HFF-Myc (cell line): ENCODE measurements around the gene SLX4.

Experiments used
- DNase-seq: peaks from one replicate; pipeline ENCODE4 v3.0.0-alpha.2; 2011; ENCODE audit warnings: low read depth; ENCODE audit errors: extremely low read depth
- H3K4me3 ChIP-seq: replicated peaks from 2 replicates; pipeline ENCODE4 v1.5.1; 2011; ENCODE audit warnings: low read depth, mild to moderate bottlenecking, control low read depth, low read length
- CTCF ChIP-seq: IDR thresholded peaks from 2 replicates; pipeline ENCODE4 v1.5.1; 2012; ENCODE audit warnings: mild to moderate bottlenecking, low read depth, low read length, control low read depth; ENCODE audit errors: missing control alignments

The SLX4 gene

DNA sequence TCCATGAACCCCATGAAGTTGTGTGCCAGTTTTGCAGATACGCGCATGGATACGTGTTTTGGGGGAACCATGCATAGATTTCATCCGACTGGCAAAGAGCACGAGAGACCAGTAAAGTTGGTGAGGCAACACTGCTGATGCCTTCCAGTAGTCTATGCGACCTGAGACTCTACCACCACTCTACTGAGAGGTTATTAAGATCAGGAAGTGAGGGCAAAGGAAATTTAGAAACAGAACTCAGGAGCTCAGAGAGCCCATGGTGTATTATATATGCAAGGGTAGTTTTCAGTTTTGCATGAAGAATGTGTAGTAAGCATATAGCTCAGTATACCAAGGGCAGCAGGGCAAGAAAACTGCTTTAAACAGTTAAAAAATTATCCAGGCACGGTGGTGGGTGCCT lies 4.2 kb downstream of the SLX4 start:
- no peak for DNase-seq
- H3K4me3 ChIP-seq = no peak overlapping the region
- TF ChIP-seq CTCF = no peak

DNA sequence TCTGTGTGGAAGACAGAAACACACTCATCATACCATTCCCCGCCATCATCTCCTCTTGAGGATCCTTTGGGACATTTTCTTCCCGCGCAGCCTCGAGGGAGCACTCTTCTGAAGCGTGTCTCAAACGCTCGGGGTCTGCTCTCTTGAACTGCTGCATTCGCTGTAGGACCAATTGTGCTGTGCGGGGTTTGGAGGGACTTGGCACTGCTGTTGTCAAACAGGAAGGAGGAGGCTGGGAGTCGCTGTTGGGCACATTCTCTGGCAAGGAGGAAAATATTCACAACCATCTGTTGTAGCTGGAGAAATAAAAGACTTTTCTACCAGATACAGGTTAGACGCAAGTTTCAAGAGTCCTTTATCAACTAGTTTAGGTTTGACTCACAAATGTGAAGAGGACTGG lies 5.0 kb downstream of the SLX4 start:
- TF ChIP-seq CTCF = no peak
- DNase-seq = no peak

GRCh38 chr16:3602320-3602653 lies 9.1 kb downstream of the SLX4 start:
- no peak for DNase-seq
- no peak overlapping the region for H3K4me3 ChIP-seq

More for the DNA sequence above, 5.0 kb downstream of the SLX4 start:
- no peak overlapping the region for H3K4me3 ChIP-seq

DNA sequence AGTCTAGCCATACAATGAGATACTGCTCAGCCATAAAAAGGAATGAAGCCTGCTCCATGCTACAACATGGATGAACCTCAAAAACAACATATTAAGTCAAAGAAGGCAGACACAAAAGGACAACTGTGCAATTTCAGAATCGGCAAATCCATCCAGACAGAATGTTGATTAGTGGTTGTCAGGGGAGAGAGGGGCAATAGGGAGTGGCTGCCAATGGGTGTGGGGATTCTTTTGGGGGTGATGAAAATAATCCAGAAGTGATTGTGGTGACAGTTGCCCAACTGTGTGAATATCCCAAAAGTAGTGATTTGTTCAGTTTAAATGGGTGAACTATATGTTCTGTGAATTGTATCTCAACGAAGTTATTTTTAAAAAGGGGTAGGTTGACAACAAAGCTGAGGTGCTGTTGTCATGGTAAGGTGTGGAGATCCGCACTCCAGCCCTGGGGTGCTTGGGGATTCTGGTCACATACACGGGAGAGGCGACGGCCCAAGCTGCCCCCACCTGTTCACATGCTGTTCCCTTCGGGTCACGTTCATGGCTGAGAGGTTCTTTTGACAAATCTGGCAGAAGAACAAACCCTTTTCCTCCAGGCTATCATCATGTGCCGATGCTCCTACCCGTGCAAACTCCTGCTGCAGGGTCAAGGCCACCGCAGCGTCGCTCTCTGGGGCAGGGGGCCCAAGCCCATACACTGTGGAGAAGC lies 9.6 kb downstream of the SLX4 start:
- no peak for TF ChIP-seq CTCF
- no peak for DNase-seq
- no peak overlapping the region for H3K4me3 ChIP-seq

More at GRCh38 chr16:3602320-3602653, 9.1 kb downstream of the SLX4 start:
- no peak for TF ChIP-seq CTCF

DNA sequence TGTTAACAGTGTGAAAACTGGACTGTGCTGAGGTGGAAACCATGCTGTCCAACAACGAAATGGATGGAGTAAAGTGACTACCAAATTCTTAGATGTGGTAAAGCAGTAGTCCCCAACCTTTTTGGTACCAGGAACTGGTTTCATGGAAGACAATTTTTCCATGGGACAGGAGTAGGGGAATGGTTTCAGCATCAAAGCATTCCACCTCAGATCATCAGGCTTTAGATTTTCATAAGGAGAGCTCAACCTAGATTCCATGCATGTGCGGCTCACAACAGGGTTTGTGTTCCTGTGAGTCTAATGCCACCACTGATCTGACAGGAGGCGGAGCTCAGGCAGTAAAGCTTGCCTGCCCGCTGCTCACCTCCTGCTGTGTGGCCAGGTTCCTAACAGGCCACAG lies 11.5 kb downstream of the SLX4 start:
- no peak for TF ChIP-seq CTCF
- DNase-seq = no peak
- H3K4me3 ChIP-seq = no peak overlapping the region

- H3K4me3 ChIP-seq = no peak overlapping the region
- no peak for TF ChIP-seq CTCF
- no peak for DNase-seq
These were observed 12.3 kb downstream of the SLX4 start for GRCh38 chr16:3599121-3599520.

DNA sequence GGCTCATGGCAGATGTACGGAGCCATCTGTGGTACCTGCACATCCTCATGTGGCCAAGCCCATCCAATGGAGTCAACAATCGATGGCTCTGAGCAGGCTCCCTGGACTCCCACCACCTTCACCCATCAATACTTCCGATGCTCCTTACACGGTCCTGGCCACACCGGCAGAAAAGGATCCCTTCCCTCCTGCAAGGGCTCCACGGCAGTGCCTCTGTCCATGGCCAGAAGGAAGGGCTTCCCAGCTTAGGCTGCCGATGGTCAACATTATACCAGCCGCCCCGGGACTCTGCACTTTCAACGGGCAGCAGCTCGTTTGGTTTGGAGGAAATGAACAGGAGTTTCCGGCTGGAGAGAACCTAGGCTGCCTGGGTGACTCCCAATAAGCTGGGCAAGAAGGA lies 13.2 kb downstream of the SLX4 start:
- no peak overlapping the region for H3K4me3 ChIP-seq
- no peak for TF ChIP-seq CTCF
- DNase-seq = no peak
